Measurements from ENCODE around the gene GLYR1. TPM values are rescaled to one million over a fixed set of nuclear protein-coding genes. Genes with fewer than 3 reads are reported as not detected.

The GLYR1 gene
- total RNA-seq, 1 donor from 2014 or later = 53.0 TPM

GRCh38 chr16:4879049-4879448, 32.0 kb upstream of the GLYR1 start:
- Histone ChIP-seq H4K20me1 (ENCODE audit: low read depth) (no peaks in the 10 kb centered on the region), H3K4me1 (no peaks in the 10 kb centered on the region), H3K27ac (no peak overlapping the region), H3K9ac (no peak overlapping the region), H3F3A (ENCODE audit: low read depth) (no peaks in the 10 kb centered on the region), H3K4me2 (no peak overlapping the region), H3K4me3 (no peak overlapping the region), H3K9me3 (ENCODE audit: low read depth) (no peaks in the 10 kb centered on the region), H3K36me3 (no peaks in the 10 kb centered on the region), H3K79me2 (ENCODE audit: low read depth) (no peaks in the 10 kb centered on the region), H2AFZ (replicated peaks) (no peak overlapping the region), H3K27me3 (no peaks in the 10 kb centered on the region)
- Mint-ChIP-seq H3K4me1 (no peaks in the 10 kb centered on the region), H3K9me3 (no peaks in the 10 kb centered on the region), H3K27ac (no peak overlapping the region), H3K4me3 (no peak overlapping the region), H3K36me3 (peaks cover 39% of the 10 kb centered on the region), H3K27me3 (ENCODE audit: insufficient read depth, low read depth) (peaks cover 6% of the 10 kb centered on the region)
- TF ChIP-seq EZH2 (IDR thresholded peaks at IDR 0.05) (no peak), EZH2phosphoT487 (IDR thresholded peaks at IDR 0.05) (no peak)
- TF ChIP-seq, protein P1, sequence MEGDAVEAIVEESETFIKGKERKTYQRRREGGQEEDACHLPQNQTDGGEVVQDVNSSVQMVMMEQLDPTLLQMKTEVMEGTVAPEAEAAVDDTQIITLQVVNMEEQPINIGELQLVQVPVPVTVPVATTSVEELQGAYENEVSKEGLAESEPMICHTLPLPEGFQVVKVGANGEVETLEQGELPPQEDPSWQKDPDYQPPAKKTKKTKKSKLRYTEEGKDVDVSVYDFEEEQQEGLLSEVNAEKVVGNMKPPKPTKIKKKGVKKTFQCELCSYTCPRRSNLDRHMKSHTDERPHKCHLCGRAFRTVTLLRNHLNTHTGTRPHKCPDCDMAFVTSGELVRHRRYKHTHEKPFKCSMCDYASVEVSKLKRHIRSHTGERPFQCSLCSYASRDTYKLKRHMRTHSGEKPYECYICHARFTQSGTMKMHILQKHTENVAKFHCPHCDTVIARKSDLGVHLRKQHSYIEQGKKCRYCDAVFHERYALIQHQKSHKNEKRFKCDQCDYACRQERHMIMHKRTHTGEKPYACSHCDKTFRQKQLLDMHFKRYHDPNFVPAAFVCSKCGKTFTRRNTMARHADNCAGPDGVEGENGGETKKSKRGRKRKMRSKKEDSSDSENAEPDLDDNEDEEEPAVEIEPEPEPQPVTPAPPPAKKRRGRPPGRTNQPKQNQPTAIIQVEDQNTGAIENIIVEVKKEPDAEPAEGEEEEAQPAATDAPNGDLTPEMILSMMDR (IDR thresholded peaks at IDR 0.05) = no peak
- DNase-seq (ENCODE audit: low spot score) = no peak

- Mint-ChIP-seq H3K4me1 (no peaks in the 10 kb centered on the region), H3K9me3 (no peaks in the 10 kb centered on the region), H3K36me3 (peaks cover 32% of the 10 kb centered on the region), H3K4me3 (no peak overlapping the region), H3K27ac (no peak overlapping the region), H3K27me3 (ENCODE audit: insufficient read depth, low read depth) (peaks cover 6% of the 10 kb centered on the region)
- no peaks in the 10 kb centered on the region for H3K79me2 ChIP-seq (ENCODE audit: low read depth)
- no peaks in the 10 kb centered on the region for H3F3A ChIP-seq (ENCODE audit: low read depth)
- DNase-seq (ENCODE audit: low spot score) = no peak
- H3K9ac ChIP-seq = no peak overlapping the region
- no peaks in the 10 kb centered on the region for H3K4me1 ChIP-seq
- H4K20me1 ChIP-seq (ENCODE audit: low read depth) = no peaks in the 10 kb centered on the region
- H3K4me2 ChIP-seq = no peak overlapping the region
- no peaks in the 10 kb centered on the region for H3K27me3 ChIP-seq
- H3K36me3 ChIP-seq = no peaks in the 10 kb centered on the region
- H3K4me3 ChIP-seq = no peak overlapping the region
- no peak overlapping the region for H3K27ac ChIP-seq
- H2AFZ ChIP-seq (replicated peaks) = no peak overlapping the region
- TF ChIP-seq EZH2phosphoT487 (IDR thresholded peaks at IDR 0.05) (no peak), EZH2 (IDR thresholded peaks at IDR 0.05) (no peak)
- TF ChIP-seq, protein P1 (IDR thresholded peaks at IDR 0.05) = no peak
- H3K9me3 ChIP-seq (ENCODE audit: low read depth) = no peaks in the 10 kb centered on the region
Measured at GRCh38 chr16:4877380-4877685, 30.2 kb upstream of the GLYR1 start.

DNA sequence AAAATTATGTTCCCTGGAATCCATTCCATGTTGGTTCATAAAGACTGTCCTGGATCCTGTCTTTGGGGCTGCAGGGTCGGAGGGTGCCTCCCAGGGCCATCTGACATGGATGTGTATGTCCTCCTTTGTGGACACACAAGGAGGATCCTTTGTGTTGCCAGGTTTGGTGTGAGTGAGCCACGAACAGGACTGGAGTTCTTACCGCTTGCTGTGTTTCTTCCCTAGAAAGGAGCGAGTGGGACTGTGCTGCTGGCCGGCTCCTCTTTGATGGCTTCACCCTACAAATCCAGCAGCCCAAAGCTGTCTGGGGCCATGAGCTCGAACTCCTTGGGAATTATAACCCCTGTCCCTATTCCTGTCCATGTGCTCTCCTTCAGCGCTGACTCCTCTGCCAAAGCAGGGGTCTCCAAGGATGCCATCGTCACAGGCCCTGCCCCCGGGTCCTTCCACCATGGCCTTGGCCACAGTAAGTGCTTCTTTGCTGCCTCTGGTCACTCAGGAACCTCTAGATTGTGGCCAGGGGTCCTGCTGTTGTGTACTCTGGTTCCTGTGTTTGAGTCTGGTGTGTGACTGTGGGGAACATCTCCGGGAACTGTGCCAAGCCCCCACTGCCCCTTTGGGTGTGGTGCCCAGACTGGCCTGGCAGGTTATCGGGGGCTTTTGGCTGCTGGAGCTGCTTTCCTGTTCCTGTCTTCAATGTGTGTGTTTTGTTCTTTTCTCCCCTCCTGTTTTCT, 29.7 kb upstream of the GLYR1 start:
- no peak overlapping the region for H3K4me2 ChIP-seq
- peaks cover 6% of the 10 kb centered on the region for H3K27me3 Mint-ChIP-seq (ENCODE audit: insufficient read depth, low read depth)
- no peaks in the 10 kb centered on the region for H3K9me3 ChIP-seq (ENCODE audit: low read depth)
- H3K27ac ChIP-seq = no peak overlapping the region
- no peaks in the 10 kb centered on the region for H4K20me1 ChIP-seq (ENCODE audit: low read depth)
- TF ChIP-seq EZH2phosphoT487 (IDR thresholded peaks at IDR 0.05) (no peak), EZH2 (IDR thresholded peaks at IDR 0.05) (no peak)
- TF ChIP-seq, protein P1 (IDR thresholded peaks at IDR 0.05) = no peak
- H3K4me1 Mint-ChIP-seq = no peaks in the 10 kb centered on the region
- H3K36me3 ChIP-seq = no peaks in the 10 kb centered on the region
- no peak overlapping the region for H3K9ac ChIP-seq
- H3K79me2 ChIP-seq (ENCODE audit: low read depth) = no peaks in the 10 kb centered on the region
- no peaks in the 10 kb centered on the region for H3K4me1 ChIP-seq
- no peaks in the 10 kb centered on the region for H3K27me3 ChIP-seq
- peaks cover 32% of the 10 kb centered on the region for H3K36me3 Mint-ChIP-seq
- no peaks in the 10 kb centered on the region for H3K9me3 Mint-ChIP-seq
- no peak overlapping the region for H2AFZ ChIP-seq (replicated peaks)
- no peak overlapping the region for H3K27ac Mint-ChIP-seq
- H3K4me3 Mint-ChIP-seq = no peak overlapping the region
- no peak overlapping the region for H3K4me3 ChIP-seq
- no peak for DNase-seq (ENCODE audit: low spot score)
- H3F3A ChIP-seq (ENCODE audit: low read depth) = no peaks in the 10 kb centered on the region
